ENCODE results near the gene ZNF584. TPM values are rescaled to one million over a fixed set of nuclear protein-coding genes. Genes with fewer than 3 reads are reported as not detected.
"Not testable (repeated sequence)": the region's sequence is repeated elsewhere in the genome, so short reads cannot be mapped to it uniquely, and the experiment has no call there.

Gene ZNF584
- total RNA-seq, 1 donor, result 1.3 TPM

DNA sequence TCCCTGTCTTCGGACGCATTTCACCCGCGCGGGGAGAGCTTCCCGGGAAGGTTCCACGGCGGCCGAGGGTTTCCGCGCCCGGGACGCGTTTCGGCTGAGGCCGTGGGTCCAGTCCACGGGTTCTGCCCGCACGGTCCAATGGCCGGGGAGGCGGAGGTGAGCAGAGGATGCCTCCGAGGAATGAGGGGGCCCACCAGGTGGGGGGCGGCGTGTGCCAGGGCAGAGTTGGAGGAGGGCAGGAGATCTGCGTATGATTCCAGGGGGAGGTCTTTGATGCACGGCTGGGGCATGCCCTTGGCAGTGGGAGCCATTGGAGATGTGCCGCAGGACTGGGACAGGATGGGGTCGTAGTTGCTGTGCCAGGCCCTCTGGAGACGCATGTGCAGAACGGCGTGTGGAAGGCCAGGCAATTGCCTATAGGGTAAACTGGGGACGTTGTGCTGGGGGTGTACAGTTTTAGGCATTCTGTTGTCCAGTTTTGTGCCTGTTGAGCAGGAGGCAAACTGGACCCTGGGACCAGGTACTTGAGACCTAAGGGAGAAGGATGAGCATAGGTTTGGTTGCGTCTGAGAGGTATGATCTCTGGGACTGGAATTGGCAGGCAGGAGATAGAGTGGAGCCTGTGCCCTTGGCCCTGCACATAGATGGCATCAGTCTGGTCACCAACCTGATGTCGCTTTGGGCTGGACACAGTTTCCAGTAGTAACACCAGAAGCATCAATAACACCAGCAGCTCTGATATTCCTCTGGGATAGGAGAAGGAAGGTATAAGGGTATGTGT lies 751 bp downstream of the ZNF584 start:
- H3K4me3 ChIP-seq (ENCODE audit: low read length), result peak overlapping the region; percentile 76
- peaks cover 22% of the 10 kb centered on the region for H3K4me1 ChIP-seq (ENCODE audit: insufficient read depth, low read length)
- H3K9me3 ChIP-seq (ENCODE audit: low read depth, low read length), result no peaks in the 10 kb centered on the region
- no peaks in the 10 kb centered on the region for H3K27me3 ChIP-seq (ENCODE audit: insufficient read depth, low read length)

- H3K4me3 ChIP-seq (ENCODE audit: low read length), result no peak overlapping the region
- no peaks in the 10 kb centered on the region for H3K9me3 ChIP-seq (ENCODE audit: low read depth, low read length)
- no peaks in the 10 kb centered on the region for H3K27me3 ChIP-seq (ENCODE audit: insufficient read depth, low read length)
- no peaks in the 10 kb centered on the region for H3K4me1 ChIP-seq (ENCODE audit: insufficient read depth, low read length)
Observed at GRCh38 chr19:58416604-58417003, 8.2 kb downstream of the ZNF584 start.

GRCh38 chr19:58417071-58417470 lies 8.6 kb downstream of the ZNF584 start:
- H3K4me3 ChIP-seq (ENCODE audit: low read length), result no peak overlapping the region
- H3K27me3 ChIP-seq (ENCODE audit: insufficient read depth, low read length), result no peaks in the 10 kb centered on the region
- H3K9me3 ChIP-seq (ENCODE audit: low read depth, low read length), result no peaks in the 10 kb centered on the region
- no peaks in the 10 kb centered on the region for H3K4me1 ChIP-seq (ENCODE audit: insufficient read depth, low read length)

DNA sequence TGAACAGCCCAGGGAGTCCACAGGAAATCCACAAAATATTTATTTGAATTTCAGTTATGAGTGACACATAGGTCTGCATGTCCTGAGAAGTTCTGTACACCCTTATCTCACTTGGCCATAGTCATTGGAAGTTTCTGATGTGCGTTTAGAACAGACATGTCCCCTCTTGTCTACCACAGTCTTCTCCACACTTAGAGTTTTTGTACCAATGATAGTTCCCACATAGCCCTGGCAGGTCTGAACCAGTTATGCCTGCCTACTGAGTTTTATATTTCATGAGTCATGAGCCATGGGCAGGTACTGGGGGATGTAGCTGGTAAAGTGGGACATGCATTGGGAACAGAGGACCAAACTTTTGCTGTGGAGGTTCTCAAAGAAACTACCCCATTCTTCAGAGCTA lies 20.2 kb downstream of the ZNF584 start:
- H3K4me3 ChIP-seq (ENCODE audit: low read length), result no peak overlapping the region
- no peaks in the 10 kb centered on the region for H3K4me1 ChIP-seq (ENCODE audit: insufficient read depth, low read length)
- peaks cover 43% of the 10 kb centered on the region for H3K9me3 ChIP-seq (ENCODE audit: low read depth, low read length)

GRCh38 chr19:58429745-58430144 lies 21.3 kb downstream of the ZNF584 start:
- Histone ChIP-seq H3K4me3 (ENCODE audit: low read length) (no peak overlapping the region), H3K4me1 (ENCODE audit: insufficient read depth, low read length) (no peaks in the 10 kb centered on the region), H3K27me3 (ENCODE audit: insufficient read depth, low read length) (no peaks in the 10 kb centered on the region), H3K9me3 (ENCODE audit: low read depth, low read length) (peaks cover 55% of the 10 kb centered on the region)

More for the DNA sequence above, 20.2 kb downstream of the ZNF584 start:
- no peaks in the 10 kb centered on the region for H3K27me3 ChIP-seq (ENCODE audit: insufficient read depth, low read length)

GRCh38 chr19:58434217-58434616 lies 25.8 kb downstream of the ZNF584 start:
- Histone ChIP-seq H3K9me3 (ENCODE audit: low read depth, low read length) (peaks cover 58% of the 10 kb centered on the region), H3K4me1 (ENCODE audit: insufficient read depth, low read length) (peaks cover 1% of the 10 kb centered on the region), H3K27me3 (ENCODE audit: insufficient read depth, low read length) (no peaks in the 10 kb centered on the region), H3K4me3 (ENCODE audit: low read length) (no peak overlapping the region)

DNA sequence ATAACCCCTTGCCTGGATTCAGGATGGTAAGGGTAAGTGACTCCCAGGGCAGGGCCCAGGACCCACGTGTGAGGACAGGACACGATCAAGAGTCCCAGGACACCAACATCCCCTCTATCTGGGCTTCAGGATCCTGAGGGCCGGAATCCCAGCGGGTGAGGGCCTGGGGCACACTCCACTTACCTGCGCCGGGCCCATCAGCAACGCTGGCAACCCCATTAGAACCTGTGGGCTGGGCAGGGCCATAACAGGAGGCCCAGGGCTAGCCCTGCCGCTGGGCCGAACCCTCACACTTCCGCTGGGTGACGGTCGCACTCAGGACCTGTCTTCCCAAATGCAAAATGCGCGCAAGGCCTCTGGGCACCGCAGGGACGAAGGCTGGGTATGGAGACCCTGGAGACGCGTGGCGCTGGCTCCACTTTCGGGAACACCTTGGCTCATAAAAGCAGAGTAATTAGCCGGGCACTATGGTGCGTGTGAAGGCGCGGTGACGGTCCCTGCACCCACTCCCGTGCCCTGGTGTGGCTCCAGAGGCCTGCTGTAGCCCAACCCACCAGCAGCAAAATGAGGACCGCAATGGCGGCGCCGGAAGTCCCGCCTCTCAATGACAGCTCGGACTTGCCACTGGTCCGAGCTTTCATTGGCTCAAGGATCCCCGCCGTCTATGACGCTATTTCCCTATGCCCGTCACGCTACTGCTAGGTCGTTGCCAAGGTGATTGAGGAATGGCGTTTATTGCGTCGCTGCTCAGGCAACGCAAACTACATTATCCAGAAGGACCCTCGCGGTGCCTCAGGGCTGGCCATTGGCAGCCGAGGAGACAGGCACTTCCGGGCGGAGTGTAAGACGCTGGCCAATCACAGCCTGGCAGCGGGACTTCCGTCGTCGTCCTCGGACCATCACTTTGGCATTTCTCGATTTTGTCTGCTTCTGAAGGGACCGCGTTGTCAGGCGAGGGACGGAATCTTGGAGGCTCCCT lies 31.4 kb downstream of the ZNF584 start, which contains the start of gene ZNF132:
Gene ZNF132 (minus strand): TSS at position 578 of the 979 bp plus-strand sequence. CDS start 332 bp downstream, at position 246.
- H3K9me3 ChIP-seq (ENCODE audit: low read depth, low read length), result peaks cover 10% of the 10 kb centered on the region
- peaks cover 14% of the 10 kb centered on the region for H3K4me1 ChIP-seq (ENCODE audit: insufficient read depth, low read length)
- no peaks in the 10 kb centered on the region for H3K27me3 ChIP-seq (ENCODE audit: insufficient read depth, low read length)
- peak within 1 kb of the TSS; percentile 42 for H3K4me3 ChIP-seq (ENCODE audit: low read length)

DNA sequence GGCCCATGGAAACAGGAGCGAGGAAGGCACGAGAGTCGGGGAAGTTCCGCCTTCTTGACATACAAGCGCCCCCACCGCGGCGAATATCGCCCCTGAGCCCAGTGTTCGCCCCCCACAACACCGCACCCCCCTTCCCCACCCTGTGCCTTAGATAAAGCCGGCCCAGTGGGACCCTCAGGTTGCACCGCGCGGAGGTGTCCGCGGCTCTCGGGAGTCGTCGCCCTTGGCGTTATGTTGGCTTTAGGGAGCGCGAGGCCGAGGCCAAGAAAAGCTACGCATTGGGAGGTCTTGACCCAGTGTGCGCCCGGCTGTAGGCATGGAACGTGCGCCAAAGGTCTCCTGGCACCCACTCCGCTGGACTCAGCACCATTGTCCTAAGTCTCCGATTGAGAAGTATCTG lies 32.1 kb downstream of the ZNF584 start:
- Histone ChIP-seq H3K4me3 (ENCODE audit: low read length) (peak overlapping the region; percentile 42), H3K27me3 (ENCODE audit: insufficient read depth, low read length) (no peaks in the 10 kb centered on the region), H3K4me1 (ENCODE audit: insufficient read depth, low read length) (peaks cover 14% of the 10 kb centered on the region), H3K9me3 (ENCODE audit: low read depth, low read length) (peaks cover 4% of the 10 kb centered on the region)

- H3K4me1 ChIP-seq (ENCODE audit: insufficient read depth, low read length), result peaks cover 14% of the 10 kb centered on the region
- not testable (repeated sequence) for H3K9me3 ChIP-seq (ENCODE audit: low read depth, low read length); H3K4me3 ChIP-seq (ENCODE audit: low read length); H3K27me3 ChIP-seq (ENCODE audit: insufficient read depth, low read length)
Observed at GRCh38 chr19:58442986-58443385, 34.5 kb downstream of the ZNF584 start.

- not testable (repeated sequence) for H3K27me3 ChIP-seq (ENCODE audit: insufficient read depth, low read length); H3K9me3 ChIP-seq (ENCODE audit: low read depth, low read length); H3K4me3 ChIP-seq (ENCODE audit: low read length); H3K4me1 ChIP-seq (ENCODE audit: insufficient read depth, low read length)
Observed at GRCh38 chr19:58448860-58449259, 40.4 kb downstream of the ZNF584 start.

DNA sequence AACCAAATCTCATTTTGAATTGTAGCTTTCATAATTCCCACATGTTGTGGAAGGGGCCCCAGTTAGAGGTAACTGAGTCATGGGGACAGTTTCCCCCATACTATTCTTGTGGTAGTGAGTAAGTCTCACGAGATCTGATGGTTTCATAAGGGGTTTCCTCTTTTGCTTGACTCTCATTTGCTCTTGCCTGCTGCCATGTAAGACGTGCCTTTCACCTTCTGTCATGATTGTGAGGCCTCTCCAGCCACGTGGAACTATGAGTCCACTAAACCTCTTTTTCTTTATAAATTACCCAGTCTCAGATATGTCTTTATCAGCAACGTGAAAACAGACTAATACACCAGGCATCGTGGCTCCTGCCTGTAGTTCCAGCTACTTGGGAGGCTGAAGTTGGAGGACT lies 41.5 kb downstream of the ZNF584 start:
- H3K9me3 ChIP-seq (ENCODE audit: low read depth, low read length); H3K4me3 ChIP-seq (ENCODE audit: low read length); H3K4me1 ChIP-seq (ENCODE audit: insufficient read depth, low read length); H3K27me3 ChIP-seq (ENCODE audit: insufficient read depth, low read length): not testable (repeated sequence)

GRCh38 chr19:58450856-58451357 lies 42.5 kb downstream of the ZNF584 start:
- peak overlapping the region; percentile 71 for H3K4me3 ChIP-seq (ENCODE audit: low read length)
- H3K27me3 ChIP-seq (ENCODE audit: insufficient read depth, low read length), result peaks cover 3% of the 10 kb centered on the region
- peaks cover 6% of the 10 kb centered on the region for H3K4me1 ChIP-seq (ENCODE audit: insufficient read depth, low read length)
- H3K9me3 ChIP-seq (ENCODE audit: low read depth, low read length), result no peaks in the 10 kb centered on the region

DNA sequence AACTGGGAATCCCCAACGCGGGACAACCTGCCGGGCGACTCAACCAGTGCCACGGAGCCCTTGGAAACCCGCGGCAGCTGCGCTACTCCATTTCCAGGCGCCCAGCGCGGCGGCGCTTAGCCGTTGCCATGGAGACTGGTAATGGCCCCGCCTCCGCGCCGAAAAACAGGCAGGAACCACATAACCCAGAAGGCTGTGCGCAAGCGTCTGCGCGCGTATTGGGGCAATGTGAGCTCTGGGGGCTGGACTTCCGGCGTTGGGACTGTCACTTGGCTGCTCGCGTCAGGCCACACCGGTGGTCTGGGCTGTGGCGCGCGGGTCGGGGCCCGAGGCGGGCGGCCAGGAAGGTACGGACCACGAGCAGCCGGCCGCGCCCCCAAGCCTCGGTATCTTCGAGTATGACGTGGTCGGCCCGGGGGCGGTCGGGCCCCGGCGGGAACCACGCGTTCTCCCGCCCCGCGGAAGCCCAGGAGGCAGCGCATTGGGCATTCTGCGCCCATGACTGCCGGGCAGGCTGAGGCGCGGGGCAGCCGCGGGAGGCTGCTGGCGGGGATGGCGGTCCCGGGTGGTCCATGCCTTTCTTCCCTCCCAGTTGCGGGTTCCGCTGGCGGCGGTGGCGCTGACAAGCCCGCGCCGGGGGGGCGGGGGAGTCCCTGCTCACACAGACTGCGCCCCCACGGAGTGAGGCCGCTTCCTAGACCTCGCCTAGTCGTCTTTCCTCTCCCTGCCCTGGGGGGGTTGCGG lies 43.1 kb downstream of the ZNF584 start, which contains the start of gene ZNF324B:
Gene ZNF324B (plus strand): TSS at position 265 of the 744 bp plus-strand sequence. CDS start 2,080 bp downstream, outside the sequence.
- Histone ChIP-seq H3K27me3 (ENCODE audit: insufficient read depth, low read length) (peaks cover 3% of the 10 kb centered on the region), H3K4me3 (ENCODE audit: low read length) (peak within 1 kb of the TSS; percentile 71), H3K4me1 (ENCODE audit: insufficient read depth, low read length) (peaks cover 6% of the 10 kb centered on the region)

GRCh38 chr19:58453743-58454142 lies 45.3 kb downstream of the ZNF584 start:
- Histone ChIP-seq H3K4me3 (ENCODE audit: low read length) (no peak overlapping the region), H3K4me1 (ENCODE audit: insufficient read depth, low read length) (peaks cover 6% of the 10 kb centered on the region), H3K27me3 (ENCODE audit: insufficient read depth, low read length) (peaks cover 3% of the 10 kb centered on the region), H3K9me3 (ENCODE audit: low read depth, low read length) (no peaks in the 10 kb centered on the region)

More for the DNA sequence above, 43.1 kb downstream of the ZNF584 start, which contains the start of gene ZNF324B:
- H3K9me3 ChIP-seq (ENCODE audit: low read depth, low read length), result no peaks in the 10 kb centered on the region
